Body of pancreas (tissue), 4 donors: Measurements from ENCODE around the gene SURF1. TPM values are rescaled to one million over a fixed set of nuclear protein-coding genes. Genes with fewer than 3 reads are reported as not detected.

Experiments
- ATAC-seq: fragments of 150-250 bp; one replicate; pipeline ENCODE4 v1.9.1; 2016
- DNase-seq, 4 donors: peaks; one replicate each; pipeline ENCODE4 v3.0.0-alpha.2; 2019
- H3K27ac ChIP-seq, 4 donors: fragments of 200-600 bp; sonication (generic); 1 replicate in 3 of 4; 2 replicates in 1 of 4; pipeline versions ENCODE4 v1.5.1 to v1.6.1; 2016 to 2019; ENCODE audit warnings: mild to moderate bottlenecking in 1 of 4, mixed read lengths in 1 of 4, moderate library complexity in 1 of 4
- H3K27me3 ChIP-seq, 2 donors: fragments of 200-600 bp; sonication (generic); one replicate each; pipeline ENCODE4 v1.6.0; 2016; ENCODE audit warnings: mild to moderate bottlenecking in 1 of 2
- H3K36me3 ChIP-seq, 2 donors: fragments of 200-600 bp; sonication (generic); replicated peaks in 1 of 2; 2 replicates each; pipeline ENCODE4 v1.5.1; 2016; ENCODE audit warnings: low read depth in 2 of 2; ENCODE audit not compliant: insufficient read depth in 1 of 2
- H3K4me1 ChIP-seq: fragments of 200-600 bp; sonication (generic); one replicate; pipeline ENCODE4 v1.6.0; 2016
- H3K4me3 ChIP-seq, 2 donors: fragments of 200-600 bp; sonication (generic); 1 replicate in 1 of 2; 2 replicates in 1 of 2; pipeline ENCODE4 v1.5.1; 2016 to 2019
- H3K9me3 ChIP-seq, 3 donors: fragments of 200-600 bp; sonication (generic); 1 replicate in 2 of 3; 2 replicates in 1 of 3; pipeline ENCODE4 v1.5.1; 2016
- POLR2A ChIP-seq, 3 donors: fragments of 450-650 bp; IDR thresholded peaks; one replicate each; pipeline ENCODE4 v1.6.1; 2016; ENCODE audit warnings: antibody characterized with exemption in 3 of 3, mild to moderate bottlenecking in 2 of 3
- WGBS, 2 donors: methylation state at CpG; one replicate each; pipeline ENCODE4 v1.1.5; 2017; 5-methylcytosine and 5-hydroxymethylcytosine counted together
- intact Hi-C: fragments of 100-400 bp; cut with DNase I; formaldehyde crosslinking; loops from one replicate; pipeline ENCODE4 v1.15.1; 2023
- total RNA-seq, 2 donors: library from RNA; depleted of rRNA; stranded (reverse); fragments of >200 nt; gene quantifications; one replicate each; pipeline ENCODE4 v1.1.0, GENCODE V29; 2016
- TF ChIP-seq, protein P1 (sequence below), 7 experiments: fragments of 450-650 bp in 4 of 7; fragments of 200-600 bp in 3 of 7; sonication (generic) in 3 of 7; IDR thresholded peaks; one replicate each; pipeline ENCODE4 v1.5.1; 2016 to 2019; ENCODE audit warnings: antibody characterized with exemption in 7 of 7

SURF1 gene
- total RNA-seq, 2 donors from 2014 or later, result 31.0 to 43.1 TPM

DNA sequence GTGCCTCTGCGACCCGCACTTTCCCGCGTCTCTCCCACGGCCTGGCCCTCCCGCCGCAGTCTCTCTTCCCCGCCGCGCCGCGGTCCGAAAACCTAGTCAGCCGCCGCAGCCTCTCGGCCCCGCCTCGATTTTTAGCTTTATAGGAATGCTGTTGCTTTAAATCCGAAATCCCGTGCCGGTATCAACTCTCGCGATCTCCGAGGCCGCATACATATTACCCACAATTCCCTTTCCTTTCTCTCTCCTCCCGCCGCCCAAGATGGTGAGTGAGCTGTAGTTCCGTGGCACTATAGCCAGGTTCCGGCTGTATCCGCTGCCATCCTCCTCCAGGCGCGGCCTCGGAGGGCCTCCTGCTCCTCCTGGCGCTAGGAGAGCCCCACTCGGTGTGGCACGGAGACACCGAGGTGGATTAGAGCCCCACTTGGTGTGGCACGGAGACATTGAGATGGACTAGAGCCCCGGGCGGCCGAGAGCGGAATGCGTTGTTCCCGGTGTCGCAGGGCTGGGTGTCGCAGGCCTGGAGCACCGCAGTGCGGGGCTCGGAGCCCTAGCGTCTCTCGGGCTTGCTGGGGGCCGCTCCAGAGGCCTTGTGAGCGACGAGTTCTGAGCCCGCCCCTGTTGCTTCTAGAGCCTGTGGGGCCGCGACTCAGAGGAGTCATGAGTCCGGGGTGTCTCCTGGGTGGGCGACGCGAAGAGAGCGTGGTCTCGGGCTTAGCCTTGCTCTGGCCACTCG, 8.1 kb downstream of the SURF1 start, which contains the start of the genes MED22 and RPL7A:
MED22 (minus strand) TSS at position 147 of the 733 bp plus-strand sequence. CDS start 1,469 bp downstream, outside the sequence.
RPL7A (plus strand) TSS at position 234 of the 733 bp plus-strand sequence; CDS start at position 260, 26 bp downstream.
- intact Hi-C loops, result no loop called here
- 0% methylated on average over 28 to 63 of the region's 64 CpGs for WGBS, 2 donors
- Histone ChIP-seq H3K9me3 (no peaks in the 10 kb centered on the region), H3K36me3 (peaks cover 9 to 26% of the 10 kb centered on the region in 2 donors), H3K4me1 (peaks cover 27% of the 10 kb centered on the region), H3K27me3 (no peaks in the 10 kb centered on the region), H3K4me3 (peak within 1 kb of the TSS; percentile 97 to 98), H3K27ac (peak within 1 kb of the TSS; percentile 87 to 95 (median 94))
- peak; percentile 93 for ATAC-seq
- DNase-seq, result peak; percentile 94 to 97 (median 96)
- TF ChIP-seq POLR2A (IDR thresholded peaks at IDR 0.05), result peak; percentile 74 to 97 (median 97)
- TF ChIP-seq, protein P1, sequence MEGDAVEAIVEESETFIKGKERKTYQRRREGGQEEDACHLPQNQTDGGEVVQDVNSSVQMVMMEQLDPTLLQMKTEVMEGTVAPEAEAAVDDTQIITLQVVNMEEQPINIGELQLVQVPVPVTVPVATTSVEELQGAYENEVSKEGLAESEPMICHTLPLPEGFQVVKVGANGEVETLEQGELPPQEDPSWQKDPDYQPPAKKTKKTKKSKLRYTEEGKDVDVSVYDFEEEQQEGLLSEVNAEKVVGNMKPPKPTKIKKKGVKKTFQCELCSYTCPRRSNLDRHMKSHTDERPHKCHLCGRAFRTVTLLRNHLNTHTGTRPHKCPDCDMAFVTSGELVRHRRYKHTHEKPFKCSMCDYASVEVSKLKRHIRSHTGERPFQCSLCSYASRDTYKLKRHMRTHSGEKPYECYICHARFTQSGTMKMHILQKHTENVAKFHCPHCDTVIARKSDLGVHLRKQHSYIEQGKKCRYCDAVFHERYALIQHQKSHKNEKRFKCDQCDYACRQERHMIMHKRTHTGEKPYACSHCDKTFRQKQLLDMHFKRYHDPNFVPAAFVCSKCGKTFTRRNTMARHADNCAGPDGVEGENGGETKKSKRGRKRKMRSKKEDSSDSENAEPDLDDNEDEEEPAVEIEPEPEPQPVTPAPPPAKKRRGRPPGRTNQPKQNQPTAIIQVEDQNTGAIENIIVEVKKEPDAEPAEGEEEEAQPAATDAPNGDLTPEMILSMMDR (IDR thresholded peaks at IDR 0.05), result peak in 1 of 7 experiments; percentile 34

DNA sequence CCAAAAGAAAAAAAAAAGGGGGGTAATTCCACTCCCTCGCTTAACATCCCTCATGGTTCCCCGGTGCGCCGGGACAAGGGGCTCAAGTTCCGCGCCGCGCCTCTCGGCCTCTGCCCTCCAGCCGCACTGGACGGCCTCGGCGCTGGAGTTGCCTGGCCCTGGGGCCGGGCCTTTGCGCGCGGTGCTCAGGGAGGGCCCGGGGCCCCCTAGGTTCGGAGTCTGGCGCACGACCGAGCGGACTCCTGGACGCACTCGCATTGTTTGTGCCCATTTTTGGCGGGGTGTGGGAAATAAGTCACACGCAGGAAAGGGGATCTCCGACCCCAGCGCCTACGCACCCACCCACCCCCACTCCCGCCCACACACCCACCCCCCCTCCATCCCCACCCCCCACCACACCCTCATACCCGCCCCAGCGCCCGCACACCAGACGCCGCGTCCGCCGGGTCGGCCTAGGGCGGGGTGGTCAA, 8.7 kb downstream of the SURF1 start:
- DNase-seq, result peak in 3 of 4 donors; percentile 43 to 44 (median 44)
- intact Hi-C loops, result no loop called here
- WGBS, 2 donors, result 0 to 2% methylated on average over 9 to 40 of the region's 41 CpGs
- peak overlapping the region; percentile 87 to 95 (median 94) for H3K27ac ChIP-seq
- peaks cover 27% of the 10 kb centered on the region for H3K4me1 ChIP-seq
- peak; percentile 31 for ATAC-seq
- H3K9me3 ChIP-seq, result no peaks in the 10 kb centered on the region
- no peaks in the 10 kb centered on the region for H3K27me3 ChIP-seq
- TF ChIP-seq POLR2A (IDR thresholded peaks at IDR 0.05), result no peak
- TF ChIP-seq, protein P1 (IDR thresholded peaks at IDR 0.05), result no peak
- H3K36me3 ChIP-seq, result peaks cover 9 to 26% of the 10 kb centered on the region in 2 donors
- peak overlapping the region; percentile 97 to 98 for H3K4me3 ChIP-seq

DNA sequence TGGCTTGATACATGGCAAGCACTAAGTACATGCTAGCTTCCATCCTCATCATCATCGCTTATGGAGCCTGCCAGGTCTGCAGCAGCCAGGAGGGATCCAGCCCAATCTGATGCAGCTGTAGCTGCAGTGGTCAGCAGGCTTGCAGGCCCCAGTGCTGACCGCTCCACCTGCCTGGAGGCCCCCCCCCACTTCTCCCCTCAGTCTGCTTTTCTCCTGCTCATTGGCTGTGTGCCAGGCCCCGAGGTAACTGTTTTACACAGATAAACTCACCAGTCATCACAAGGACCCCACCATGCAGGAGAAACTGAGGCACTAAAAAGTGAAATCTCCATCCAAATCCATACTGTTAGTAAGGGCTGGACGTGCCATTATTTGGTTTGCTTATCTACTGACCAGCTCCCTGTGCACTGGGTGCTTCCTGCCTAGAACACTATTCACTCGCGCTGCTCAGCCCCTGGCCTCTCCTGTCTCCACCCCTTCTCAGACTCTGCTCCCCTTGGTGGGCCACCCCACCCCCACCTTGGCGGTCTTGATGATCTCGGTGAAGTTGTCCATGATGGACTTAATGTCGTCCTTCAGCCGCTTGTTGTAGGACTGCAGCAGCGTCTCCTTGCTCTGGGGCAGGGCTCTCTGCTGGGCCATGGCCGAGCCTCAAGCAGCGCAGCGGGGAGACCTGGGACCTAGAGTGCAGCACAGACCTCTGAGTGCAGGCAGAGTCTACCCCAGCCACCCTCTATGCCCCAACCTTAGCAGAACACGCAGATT, 10.1 kb downstream of the SURF1 start:
- intact Hi-C loops, result no loop called here
- no peak for TF ChIP-seq POLR2A (IDR thresholded peaks at IDR 0.05)
- TF ChIP-seq, protein P1 (IDR thresholded peaks at IDR 0.05), result no peak
- Histone ChIP-seq H3K27ac (no peak overlapping the region), H3K4me1 (peaks cover 27% of the 10 kb centered on the region), H3K36me3 (peaks cover 9 to 14% of the 10 kb centered on the region in 2 donors), H3K9me3 (no peaks in the 10 kb centered on the region), H3K4me3 (no peak overlapping the region), H3K27me3 (no peaks in the 10 kb centered on the region)
- 51 to 65% methylated on average over 9 to 15 of the region's 15 CpGs for WGBS, 2 donors
- ATAC-seq (no peak), DNase-seq (no peak)

DNA sequence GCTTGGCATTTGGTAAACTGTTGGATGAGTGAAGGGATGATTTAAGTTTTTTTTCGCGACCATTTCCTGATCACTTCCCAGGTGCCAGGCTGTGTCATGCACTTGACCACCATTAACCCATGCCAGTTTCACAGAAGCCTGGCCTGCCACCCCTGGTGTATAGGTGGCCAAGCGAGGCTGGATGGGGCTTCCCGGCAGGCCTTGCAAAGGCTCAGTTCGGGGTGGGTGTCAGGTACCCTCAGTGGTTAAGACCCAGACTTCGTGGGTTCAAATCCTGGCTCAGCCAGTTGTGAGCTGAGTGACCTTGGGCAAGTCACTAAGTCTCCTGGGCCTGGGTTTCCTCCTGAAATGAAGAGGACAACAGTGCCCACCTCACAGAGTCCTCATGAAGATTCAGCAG, 10.7 kb downstream of the SURF1 start:
- no peak overlapping the region for H3K27ac ChIP-seq
- peaks cover 27% of the 10 kb centered on the region for H3K4me1 ChIP-seq
- DNase-seq (no peak), ATAC-seq (no peak)
- H3K9me3 ChIP-seq, result no peaks in the 10 kb centered on the region
- no peaks in the 10 kb centered on the region for H3K27me3 ChIP-seq
- intact Hi-C loops, result no loop called here
- H3K4me3 ChIP-seq, result no peak overlapping the region
- WGBS, 2 donors, result 82 to 84% methylated on average over 6 of the region's 6 CpGs
- no peak for TF ChIP-seq POLR2A (IDR thresholded peaks at IDR 0.05)
- TF ChIP-seq, protein P1 (IDR thresholded peaks at IDR 0.05), result no peak
- H3K36me3 ChIP-seq, result peaks cover 9% of the 10 kb centered on the region in 2 donors
